Measurements from ENCODE around the gene TOMM34. TPM values are rescaled to one million over a fixed set of nuclear protein-coding genes. Genes with fewer than 3 reads are reported as not detected.

TOMM34 gene
- total RNA-seq, 1 donor from 2014 or later: 23.7 TPM

GRCh38 chr20:44916586-44916985, 43.6 kb downstream of the TOMM34 start:
- H3K4me1 Mint-ChIP-seq (ENCODE audit: unreplicated experiment): peaks cover under 1% of the 10 kb centered on the region
- H3K27ac Mint-ChIP-seq (ENCODE audit: unreplicated experiment): no peak overlapping the region
- no peak for TF ChIP-seq CTCF (IDR thresholded peaks at IDR 0.05)
- H3K36me3 Mint-ChIP-seq (ENCODE audit: unreplicated experiment): peaks cover 24% of the 10 kb centered on the region
- no peak overlapping the region for H3K4me3 Mint-ChIP-seq (ENCODE audit: unreplicated experiment)
- H3K27me3 Mint-ChIP-seq (ENCODE audit: unreplicated experiment): no peaks in the 10 kb centered on the region
- DNase-seq (ENCODE audit: extremely low spot score, unreplicated experiment): no peak
- no peaks in the 10 kb centered on the region for H3K9me3 Mint-ChIP-seq (ENCODE audit: unreplicated experiment)

- H3K9me3 Mint-ChIP-seq (ENCODE audit: unreplicated experiment): no peaks in the 10 kb centered on the region
These were observed 45.3 kb downstream of the TOMM34 start for GRCh38 chr20:44914924-44915323.

GRCh38 chr20:44912189-44912588, 48.0 kb downstream of the TOMM34 start:
- Mint-ChIP-seq H3K9me3 (ENCODE audit: unreplicated experiment) (no peaks in the 10 kb centered on the region), H3K27me3 (ENCODE audit: unreplicated experiment) (no peaks in the 10 kb centered on the region), H3K27ac (ENCODE audit: unreplicated experiment) (no peak overlapping the region), H3K4me3 (ENCODE audit: unreplicated experiment) (peak overlapping the region; percentile 38), H3K36me3 (ENCODE audit: unreplicated experiment) (peaks cover 32% of the 10 kb centered on the region), H3K4me1 (ENCODE audit: unreplicated experiment) (peaks cover 19% of the 10 kb centered on the region)
- TF ChIP-seq CTCF (IDR thresholded peaks at IDR 0.05): no peak
- no peak for DNase-seq (ENCODE audit: extremely low spot score, unreplicated experiment)

More at GRCh38 chr20:44914924-44915323, 45.3 kb downstream of the TOMM34 start:
- H3K4me3 Mint-ChIP-seq (ENCODE audit: unreplicated experiment): no peak overlapping the region
- DNase-seq (ENCODE audit: extremely low spot score, unreplicated experiment): no peak
- peaks cover 24% of the 10 kb centered on the region for H3K36me3 Mint-ChIP-seq (ENCODE audit: unreplicated experiment)
- TF ChIP-seq CTCF (IDR thresholded peaks at IDR 0.05): no peak
- H3K27me3 Mint-ChIP-seq (ENCODE audit: unreplicated experiment): no peaks in the 10 kb centered on the region
- H3K4me1 Mint-ChIP-seq (ENCODE audit: unreplicated experiment): peaks cover 8% of the 10 kb centered on the region
- H3K27ac Mint-ChIP-seq (ENCODE audit: unreplicated experiment): no peak overlapping the region

GRCh38 chr20:44911264-44911921, 48.8 kb downstream of the TOMM34 start:
- no peaks in the 10 kb centered on the region for H3K9me3 Mint-ChIP-seq (ENCODE audit: unreplicated experiment)
- no peak for DNase-seq (ENCODE audit: extremely low spot score, unreplicated experiment)
- H3K27ac Mint-ChIP-seq (ENCODE audit: unreplicated experiment): no peak overlapping the region
- peak overlapping the region; percentile 38 for H3K4me3 Mint-ChIP-seq (ENCODE audit: unreplicated experiment)
- peak; percentile 47 for TF ChIP-seq CTCF (IDR thresholded peaks at IDR 0.05)
- no peaks in the 10 kb centered on the region for H3K27me3 Mint-ChIP-seq (ENCODE audit: unreplicated experiment)
- H3K36me3 Mint-ChIP-seq (ENCODE audit: unreplicated experiment): peaks cover 30% of the 10 kb centered on the region
- peaks cover 19% of the 10 kb centered on the region for H3K4me1 Mint-ChIP-seq (ENCODE audit: unreplicated experiment)

GRCh38 chr20:44910690-44911262, 49.4 kb downstream of the TOMM34 start:
- Mint-ChIP-seq H3K27me3 (ENCODE audit: unreplicated experiment) (no peaks in the 10 kb centered on the region), H3K36me3 (ENCODE audit: unreplicated experiment) (peaks cover 36% of the 10 kb centered on the region), H3K27ac (ENCODE audit: unreplicated experiment) (no peak overlapping the region), H3K4me1 (ENCODE audit: unreplicated experiment) (peaks cover 19% of the 10 kb centered on the region), H3K4me3 (ENCODE audit: unreplicated experiment) (peak overlapping the region; percentile 82), H3K9me3 (ENCODE audit: unreplicated experiment) (no peaks in the 10 kb centered on the region)
- TF ChIP-seq CTCF (IDR thresholded peaks at IDR 0.05): no peak
- DNase-seq (ENCODE audit: extremely low spot score, unreplicated experiment): no peak

Data from osteocyte (in vitro differentiated cells).